ENCODE data around the gene VPS45.

DNA sequence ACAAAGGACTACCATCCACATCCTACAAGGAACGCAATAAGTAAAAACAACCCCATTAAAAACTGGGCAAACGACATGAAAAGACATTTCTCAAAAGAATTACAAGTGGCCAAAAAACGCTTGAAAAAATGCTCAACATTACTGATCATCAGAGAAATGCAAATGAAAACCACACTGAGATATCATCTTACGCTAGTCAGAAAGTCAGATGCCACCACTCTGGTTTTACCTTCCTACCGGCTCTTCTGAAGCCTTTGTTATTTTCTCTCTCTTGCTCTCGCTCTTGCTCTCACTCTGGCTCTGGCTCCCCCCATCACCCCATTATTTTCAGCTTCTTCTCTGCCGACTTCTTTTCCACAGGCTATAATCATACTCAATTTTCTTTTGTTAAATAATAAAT, 38.8 kb downstream of the VPS45 start:
- no peak for TF ChIP-seq CTCF (IDR thresholded peaks at IDR 0.05; ENCODE audit: insufficient read depth, low read length)
- no peak for TF ChIP-seq SPI1 (IDR thresholded peaks at IDR 0.05; ENCODE audit: borderline replicate concordance, low read depth)
